ENCODE data around the gene NXPE3.
"Not testable (repeated sequence)": the region's sequence is repeated elsewhere in the genome, so short reads cannot be mapped to it uniquely, and the experiment has no call there.

NXPE3 gene

GRCh38 chr3:101852983-101853840 lies 74.2 kb downstream of the NXPE3 start:
- DNase-seq (ENCODE audit: low read depth): no peak

- no peak for DNase-seq (ENCODE audit: low read depth)
These were observed 75.0 kb downstream of the NXPE3 start for GRCh38 chr3:101853982-101854381.

- DNase-seq (ENCODE audit: low read depth): no peak
These were observed 75.7 kb downstream of the NXPE3 start for GRCh38 chr3:101854608-101855304.

- DNase-seq (ENCODE audit: low read depth): no peak
These were observed 78.3 kb downstream of the NXPE3 start for GRCh38 chr3:101857301-101857741.

- no peak for DNase-seq (ENCODE audit: low read depth)
These were observed 79.5 kb downstream of the NXPE3 start for GRCh38 chr3:101858464-101859030.

- DNase-seq (ENCODE audit: low read depth): no peak
These were observed 81.0 kb downstream of the NXPE3 start for GRCh38 chr3:101859882-101860448.

GRCh38 chr3:101861212-101861788 lies 82.3 kb downstream of the NXPE3 start:
- peak; percentile 44 for DNase-seq (ENCODE audit: low read depth)

GRCh38 chr3:101861789-101862415 lies 82.9 kb downstream of the NXPE3 start:
- DNase-seq (ENCODE audit: low read depth): no peak

GRCh38 chr3:101862416-101863165 lies 83.6 kb downstream of the NXPE3 start:
- DNase-seq (ENCODE audit: low read depth): peak; percentile 39

GRCh38 chr3:101864926-101865325 lies 85.9 kb downstream of the NXPE3 start:
- DNase-seq (ENCODE audit: low read depth): not testable (repeated sequence)

GRCh38 chr3:101865751-101866509 lies 86.9 kb downstream of the NXPE3 start:
- DNase-seq (ENCODE audit: low read depth): no peak

GRCh38 chr3:101867511-101867910 lies 88.5 kb downstream of the NXPE3 start:
- DNase-seq (ENCODE audit: low read depth): no peak

- DNase-seq (ENCODE audit: low read depth): no peak
These were observed 89.0 kb downstream of the NXPE3 start for GRCh38 chr3:101867996-101868395.

- DNase-seq (ENCODE audit: low read depth): no peak
These were observed 89.8 kb downstream of the NXPE3 start for GRCh38 chr3:101868534-101869464.

GRCh38 chr3:101870138-101870537 lies 91.1 kb downstream of the NXPE3 start:
- DNase-seq (ENCODE audit: low read depth): peak; percentile 56

GRCh38 chr3:101873619-101874018 lies 94.6 kb downstream of the NXPE3 start:
- peak; percentile 84 for DNase-seq (ENCODE audit: low read depth)

- DNase-seq (ENCODE audit: low read depth): no peak
These were observed 97.1 kb downstream of the NXPE3 start for GRCh38 chr3:101876142-101876541.

Data from ELR (cell line).